GM12878 (cell line): Measurements from ENCODE around the gene RHOF. TPM values are rescaled to one million over a fixed set of nuclear protein-coding genes. Genes with fewer than 3 reads are reported as not detected.

ENCODE experiments used
- CREM ChIP-seq: IDR thresholded peaks from 2 replicates; pipeline ENCODE4 v1.6.1; 2014; ENCODE audit warnings: antibody characterized with exemption, low read depth
- GATAD2B ChIP-seq: fragments of 450-650 bp; conservative IDR thresholded peaks from 2 replicates; pipeline ENCODE4 v1.6.1; 2017; ENCODE audit warnings: low read depth, mild to moderate bottlenecking, moderate library complexity
- IKZF1 ChIP-seq: fragments of 450-650 bp; conservative IDR thresholded peaks from 2 replicates; pipeline ENCODE4 v1.6.1; 2017; ENCODE audit warnings: antibody characterized with exemption, mild to moderate bottlenecking
- MXI1 ChIP-seq: fragments of 150-350 bp; IDR thresholded peaks from 2 replicates; pipeline ENCODE4 v1.6.1; 2011; ENCODE audit warnings: low read depth, mild to moderate bottlenecking, inconsistent platforms, low read length, improper control_type of control experiment
- MYC ChIP-seq: IDR thresholded peaks from 2 replicates; pipeline ENCODE4 v1.6.1; 2011; ENCODE audit warnings: mild to moderate bottlenecking, low read length, moderate library complexity, inconsistent platforms; ENCODE audit not compliant: insufficient read depth, insufficient replicate concordance, insufficient read length, severe bottlenecking
- NBN ChIP-seq: fragments of 450-650 bp; IDR thresholded peaks from 2 replicates; pipeline ENCODE4 v1.6.1; 2016
- POLR2AphosphoS2 ChIP-seq: IDR thresholded peaks from 2 replicates; pipeline ENCODE4 v1.6.1; 2011; ENCODE audit warnings: low read depth, mild to moderate bottlenecking, low read length, improper control_type of control experiment, moderate library complexity
- POLR2AphosphoS5 ChIP-seq: IDR thresholded peaks from 2 replicates; pipeline ENCODE4 v1.6.1; 2011; ENCODE audit warnings: mild to moderate bottlenecking, low read length, inconsistent platforms
- RAD21 ChIP-seq: IDR thresholded peaks from 2 replicates; pipeline ENCODE4 v1.6.1; 2011; ENCODE audit warnings: mild to moderate bottlenecking, low read depth, low read length, moderate library complexity; ENCODE audit not compliant: insufficient read depth
- TCF3 ChIP-seq: IDR thresholded peaks from 2 replicates; pipeline ENCODE4 v1.6.1; 2012; ENCODE audit warnings: low read depth, mild to moderate bottlenecking, low read length, borderline replicate concordance; ENCODE audit not compliant: insufficient read depth
- ZNF217 ChIP-seq: fragments of 450-650 bp; IDR thresholded peaks from 2 replicates; pipeline ENCODE4 v1.6.1; 2017; ENCODE audit warnings: antibody characterized with exemption, mild to moderate bottlenecking
- polyA plus RNA-seq, 11 experiments: library from polyadenylated mRNA; depleted of rRNA in 4 of 11; unstranded in 6 of 11; stranded (reverse) in 5 of 11; fragments of >200 nt; fragmentation: Nextera tagmentation in 4 of 11; fragmentation: Illumina TruSeq in 1 of 11; extraction: Ambion mirVana in 4 of 11; extraction: Trizol in 1 of 11; gene quantifications; 1 replicate in 1 of 11; 2 replicates in 10 of 11; pipeline versions ENCODE4 v1.2.1 to v1.2.3, GENCODE V29; 2011 to 2016; ENCODE audit warnings: inconsistent platforms in 2 of 11, missing spikeins in 2 of 11, low read depth in 1 of 11
- total RNA-seq, 4 experiments: library from RNA; depleted of rRNA in 3 of 4; stranded (reverse); fragments of >200 nt in 3 of 4; fragmentation: Illumina TruSeq in 1 of 4; extraction: Trizol in 1 of 4; gene quantifications; 2 replicates each; pipeline versions ENCODE4 v1.2.1 to v1.2.3, GENCODE V29; 2013 to 2021

The RHOF gene
- total and polyA plus RNA-seq, 10 of the 15 experiments (the other 5 are each of a cell fraction or from before 2014, with no cell fraction given), result 6.1 to 78.7 (median 39.7) TPM

DNA sequence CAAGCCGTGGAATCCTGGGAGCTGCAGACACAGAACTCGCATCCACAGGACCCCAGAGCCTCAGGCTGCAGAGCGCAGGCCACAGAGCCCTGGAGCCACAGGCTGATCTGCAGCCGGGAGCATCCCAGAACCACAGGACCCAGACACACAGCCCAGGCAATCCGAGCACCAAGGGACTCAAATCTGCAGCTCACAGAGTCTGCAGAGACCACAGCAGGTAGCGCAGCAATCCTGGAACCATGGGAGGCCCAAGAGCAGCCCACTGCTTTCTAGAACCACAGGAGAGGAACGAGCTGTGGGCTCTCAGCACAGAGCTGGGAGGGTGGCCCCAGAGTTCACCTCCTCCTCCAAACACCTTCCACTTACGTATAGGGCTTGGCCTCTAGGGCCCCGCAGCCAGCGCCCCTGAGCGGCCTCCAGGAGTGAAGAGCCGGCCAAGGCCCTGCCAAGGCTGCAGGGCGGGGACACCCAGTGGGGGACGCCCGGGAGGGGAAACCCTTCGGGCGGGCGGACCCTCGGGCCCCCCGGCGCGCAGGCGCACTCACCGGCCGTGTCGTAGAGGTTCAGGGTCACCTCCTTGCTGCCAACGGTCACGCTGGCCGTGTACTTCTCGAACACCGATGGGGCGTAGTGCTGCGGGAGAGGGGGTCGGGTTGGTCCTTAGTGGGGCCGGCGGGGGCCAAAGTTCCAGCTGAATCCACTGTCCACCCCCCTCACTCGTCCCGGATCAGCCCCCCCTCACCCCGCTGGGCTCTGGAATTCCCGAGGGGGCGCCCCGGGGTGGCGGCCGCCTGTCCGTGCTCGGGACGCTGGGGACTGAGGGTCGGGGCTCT is 665 bp downstream of the RHOF start (continued):
- peak; percentile 54 for TF ChIP-seq IKZF1
- 0 out of 2 replicates have a peak, but pooled peaks have one; percentile 34 for TF ChIP-seq CREM
- TF ChIP-seq POLR2AphosphoS5, result no peak
- TF ChIP-seq ZNF217, result no peak
- 0 out of 2 replicates have a peak, but pooled peaks have one; percentile 19 for TF ChIP-seq NBN
- no peak for TF ChIP-seq POLR2AphosphoS2
- 0 out of 2 replicates have a peak, but pooled peaks have one; percentile 33 for TF ChIP-seq RAD21
- 0 out of 2 replicates have a peak, but pooled peaks have one; percentile 0 for TF ChIP-seq GATAD2B
- 0 out of 2 replicates have a peak, but pooled peaks have one; percentile 20 for TF ChIP-seq TCF3
- no peak for TF ChIP-seq MXI1
- TF ChIP-seq MYC, result no peak
